Stimulated activated CD4-positive, alpha-beta T cell treated with anti-CD3 and anti-CD28 coated beads, Interleukin-2, amount 100 ng/mL, for 24 hours (primary cell): ENCODE data around the gene SLC16A11.
"Not testable (repeated sequence)": the region's sequence is repeated elsewhere in the genome, so short reads cannot be mapped to it uniquely, and the experiment has no call there.

ENCODE experiments used
- DNase-seq, 2 donors: peaks; one replicate each; pipeline ENCODE4 v3.0.0-alpha.2; 2020

The SLC16A11 gene, protein sequence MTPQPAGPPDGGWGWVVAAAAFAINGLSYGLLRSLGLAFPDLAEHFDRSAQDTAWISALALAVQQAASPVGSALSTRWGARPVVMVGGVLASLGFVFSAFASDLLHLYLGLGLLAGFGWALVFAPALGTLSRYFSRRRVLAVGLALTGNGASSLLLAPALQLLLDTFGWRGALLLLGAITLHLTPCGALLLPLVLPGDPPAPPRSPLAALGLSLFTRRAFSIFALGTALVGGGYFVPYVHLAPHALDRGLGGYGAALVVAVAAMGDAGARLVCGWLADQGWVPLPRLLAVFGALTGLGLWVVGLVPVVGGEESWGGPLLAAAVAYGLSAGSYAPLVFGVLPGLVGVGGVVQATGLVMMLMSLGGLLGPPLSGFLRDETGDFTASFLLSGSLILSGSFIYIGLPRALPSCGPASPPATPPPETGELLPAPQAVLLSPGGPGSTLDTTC

GRCh38 chr17:7043497-7044198 is at the start of gene SLC16A11:
Gene SLC16A11 (minus strand): TSS chr17:7044092. CDS start chr17:7043513, 579 bp downstream.
- DNase-seq = peak; percentile 49 to 52

DNA sequence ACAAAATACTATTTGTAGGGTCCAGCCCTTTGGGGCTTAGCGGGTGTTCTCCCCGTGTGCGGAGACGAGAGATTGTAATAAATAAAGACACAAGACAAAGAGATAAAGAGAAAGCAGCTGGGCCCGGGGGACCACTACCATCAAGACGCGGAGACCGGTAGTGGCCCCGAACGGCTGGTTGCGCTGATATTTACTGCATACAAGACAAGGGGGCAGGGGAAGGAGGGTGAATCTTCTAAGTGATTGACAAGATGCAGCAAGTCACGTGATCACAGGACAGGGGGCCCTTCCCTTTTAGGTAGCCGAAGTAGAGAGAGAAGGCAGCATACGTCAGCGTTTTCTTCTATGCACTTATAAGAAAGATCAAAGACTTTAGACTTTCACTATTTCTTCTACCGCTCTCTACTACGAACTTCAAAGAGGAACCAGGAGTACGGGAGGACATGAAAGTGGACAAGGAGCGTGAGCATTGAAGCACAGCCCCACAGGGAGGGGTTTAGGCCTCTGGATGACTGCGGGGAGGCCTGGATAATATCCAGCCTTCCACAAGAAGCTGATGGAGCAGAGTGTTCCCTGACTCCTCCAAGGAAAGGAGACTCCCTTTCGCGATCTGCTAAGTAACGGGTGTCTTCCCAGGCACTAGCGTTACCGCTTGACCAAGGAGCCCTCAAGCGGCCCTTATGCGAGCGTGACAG is 47.6 kb upstream of the SLC16A11 start:
- not testable (repeated sequence) for DNase-seq

DNA sequence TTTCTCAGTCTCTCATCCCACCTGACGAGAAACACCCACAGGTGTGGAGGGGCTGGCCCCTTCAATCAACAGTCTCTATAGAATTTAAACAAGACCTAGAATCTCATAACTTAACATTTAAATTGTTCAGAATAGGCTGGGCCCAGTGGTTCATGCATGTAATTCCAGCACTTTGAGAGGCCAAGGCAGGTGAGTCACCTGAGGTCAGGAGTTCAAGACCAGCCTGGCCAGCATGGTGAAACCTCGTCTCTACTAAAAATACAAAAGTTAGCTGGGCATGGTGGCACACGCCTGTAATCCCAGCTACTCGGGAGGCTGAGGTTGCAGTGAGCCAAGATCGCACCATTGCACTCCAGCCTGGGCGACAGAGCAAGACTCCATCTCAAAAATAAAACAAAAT is 45.7 kb upstream of the SLC16A11 start:
- DNase-seq = not testable (repeated sequence)

DNA sequence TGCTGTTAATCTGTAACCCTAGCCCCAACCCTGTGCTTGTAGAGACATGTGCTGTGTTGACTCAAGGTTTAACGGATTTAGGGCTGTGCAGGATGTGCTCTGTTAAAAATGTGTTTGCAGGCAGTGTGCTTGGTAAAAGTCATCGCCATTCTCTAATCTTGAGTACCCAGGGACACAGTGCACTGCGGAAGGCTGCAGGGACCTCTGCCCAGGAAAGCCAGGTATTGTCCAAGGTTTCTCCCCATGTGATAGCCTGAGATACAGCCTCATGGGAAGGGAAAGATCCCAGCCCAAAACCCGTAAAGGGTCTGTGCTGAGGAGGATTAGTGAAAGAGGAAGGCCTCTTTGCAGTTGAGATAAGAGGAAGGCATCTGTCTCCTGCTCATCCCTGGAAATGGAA is 44.5 kb upstream of the SLC16A11 start:
- DNase-seq = not testable (repeated sequence)

GRCh38 chr17:7084088-7084487 is 40.2 kb upstream of the SLC16A11 start:
- no peak for DNase-seq

GRCh38 chr17:7083592-7083991 is 39.7 kb upstream of the SLC16A11 start:
- DNase-seq = no peak

DNA sequence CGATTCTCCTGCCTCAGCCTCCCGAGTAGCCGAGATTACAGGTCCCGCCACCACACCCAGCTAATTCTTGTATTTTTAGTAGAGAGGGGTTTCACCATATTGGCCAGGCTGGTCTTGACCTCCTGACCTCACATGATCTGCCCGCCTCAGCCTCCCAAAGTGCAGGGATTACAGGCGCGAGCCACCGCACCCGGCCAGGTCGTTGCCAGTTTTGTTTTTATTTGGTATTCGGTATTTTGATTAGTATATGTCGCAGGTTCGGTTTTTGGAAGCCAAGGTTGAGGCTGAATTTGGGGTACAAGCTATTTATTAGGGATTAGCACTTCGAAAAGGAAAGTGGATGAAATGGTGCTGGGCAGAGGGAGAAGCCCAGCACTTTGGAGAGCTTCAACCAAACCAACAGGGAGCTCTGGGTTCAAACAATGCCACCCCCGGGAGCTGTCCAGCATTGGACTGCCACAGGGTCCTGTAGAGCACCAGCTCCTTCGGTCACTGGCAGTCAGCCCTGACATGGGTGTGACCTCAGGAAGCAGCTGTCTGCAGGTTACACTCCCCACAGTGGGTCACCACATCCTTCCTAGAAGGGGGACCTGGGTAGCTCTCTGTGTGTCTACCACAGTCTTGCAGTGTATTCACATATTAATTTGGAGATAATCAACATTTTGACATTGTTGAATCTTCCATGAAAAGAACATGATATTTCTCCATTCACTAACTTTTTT is 37.6 kb upstream of the SLC16A11 start:
- no peak for DNase-seq

DNA sequence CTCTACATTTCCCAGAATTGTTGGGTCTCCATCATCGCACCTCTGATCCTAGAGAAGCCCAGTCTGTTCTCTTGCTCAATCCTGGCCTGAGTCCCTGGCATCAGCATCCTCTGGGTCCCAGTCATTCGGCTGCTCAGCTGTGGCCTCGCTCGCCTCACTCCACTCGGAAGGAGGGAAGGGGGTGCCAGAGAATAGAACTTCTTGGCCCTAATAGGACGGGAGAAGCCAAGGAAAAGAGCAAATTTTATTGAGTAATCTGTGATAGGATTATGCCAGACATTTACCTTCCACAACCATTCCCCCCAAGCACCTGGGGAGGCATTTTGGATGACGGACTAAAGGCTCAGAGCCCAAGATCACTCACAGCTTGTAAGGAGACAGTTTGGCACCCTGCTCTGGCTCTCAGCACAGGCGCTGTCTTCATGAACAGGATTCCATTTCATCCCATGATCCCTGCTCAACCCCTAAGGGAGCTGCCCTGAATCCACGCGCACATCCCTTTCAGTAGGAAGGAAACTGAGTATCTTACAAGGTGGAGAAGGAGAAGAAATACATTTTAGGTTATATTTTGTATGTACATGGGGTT is 36.7 kb upstream of the SLC16A11 start:
- DNase-seq = no peak

GRCh38 chr17:7079581-7080455 is 35.9 kb upstream of the SLC16A11 start, which contains the start of gene CLEC10A:
Gene CLEC10A (minus strand): TSS chr17:7080251. CDS start chr17:7078812, 1,439 bp downstream.
- DNase-seq = no peak

DNA sequence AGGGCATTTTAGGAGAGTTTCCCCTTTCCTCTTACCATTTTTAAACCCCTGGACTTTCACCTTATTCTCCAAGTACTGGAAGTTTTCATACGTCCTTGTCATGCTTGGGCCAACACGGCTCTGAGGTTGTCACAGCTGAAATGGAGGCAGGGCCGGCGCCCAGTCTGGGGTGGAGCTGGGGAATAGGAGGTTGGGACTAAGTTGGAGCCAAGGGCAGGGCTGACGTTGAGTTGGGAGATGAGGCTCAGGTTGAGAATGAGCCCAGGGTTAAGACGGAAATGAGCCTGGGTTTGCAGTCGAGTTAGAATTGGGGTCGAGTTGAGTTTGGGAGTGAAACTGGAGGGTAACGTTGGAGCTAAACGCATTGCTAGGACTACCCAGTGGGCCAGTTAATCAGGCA is 34.8 kb upstream of the SLC16A11 start:
- no peak for DNase-seq

- DNase-seq = no peak
These were observed 34.1 kb upstream of the SLC16A11 start for GRCh38 chr17:7077911-7078546.

GRCh38 chr17:7074931-7075330 is 31.0 kb upstream of the SLC16A11 start:
- no peak for DNase-seq

DNA sequence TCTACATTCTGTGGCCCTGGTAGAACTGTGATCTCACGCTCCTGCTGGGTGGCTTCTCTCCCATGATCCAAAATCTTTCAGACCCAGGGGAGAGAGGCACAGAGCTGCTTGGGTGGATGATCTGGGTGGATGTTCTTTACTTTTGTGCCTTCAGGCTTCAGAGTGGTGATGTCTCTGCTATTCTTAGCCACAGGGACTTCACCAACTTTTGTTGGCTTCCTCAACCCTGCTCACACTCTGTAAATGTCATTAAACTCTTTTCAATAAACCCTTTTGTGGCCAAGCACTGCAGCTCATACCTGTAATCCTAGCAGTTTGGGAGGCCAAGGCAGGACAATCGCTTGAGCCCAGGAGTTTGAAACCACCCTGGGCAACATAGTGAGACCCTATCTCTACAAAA is 28.5 kb upstream of the SLC16A11 start:
- no peak for DNase-seq

DNA sequence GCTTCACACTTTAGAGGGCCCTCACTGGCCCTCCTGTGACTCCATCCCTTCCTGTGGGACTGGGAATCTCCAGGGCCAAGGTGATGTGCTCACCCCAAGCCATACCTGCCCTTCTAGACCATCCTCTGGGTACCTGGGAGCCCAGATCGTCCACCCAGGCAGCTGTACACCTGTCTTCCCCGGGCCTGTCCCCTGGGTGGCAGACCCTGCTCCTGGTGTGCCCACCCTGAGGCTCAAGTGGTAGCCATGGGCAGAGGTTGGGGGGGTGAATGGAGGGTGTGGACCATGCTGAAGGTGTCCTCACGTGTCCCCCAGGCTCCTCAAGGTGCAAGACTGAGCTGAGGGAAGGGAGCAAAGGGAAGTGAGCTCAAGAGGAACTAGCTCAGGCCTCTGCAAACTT is 26.8 kb upstream of the SLC16A11 start:
- no peak for DNase-seq

DNA sequence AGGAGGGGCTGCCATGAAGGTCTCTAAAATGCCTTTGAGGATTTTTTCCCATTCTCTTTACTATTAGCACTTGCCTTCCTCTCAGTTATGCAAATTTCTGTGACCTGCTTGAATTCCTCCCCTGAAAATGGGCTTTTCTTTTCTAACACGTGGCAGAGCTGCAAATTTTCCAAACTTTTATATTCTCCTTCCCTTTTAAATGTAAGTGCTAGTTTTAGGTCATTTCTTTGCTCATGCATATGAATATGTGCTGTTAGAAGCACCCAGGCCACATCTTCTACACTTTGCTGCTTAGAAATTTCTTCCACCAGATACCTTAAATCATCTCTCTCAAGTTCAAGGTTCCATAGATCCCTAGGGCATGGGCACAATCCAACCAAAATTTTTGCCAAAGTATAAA is 24.4 kb upstream of the SLC16A11 start:
- no peak for DNase-seq

DNA sequence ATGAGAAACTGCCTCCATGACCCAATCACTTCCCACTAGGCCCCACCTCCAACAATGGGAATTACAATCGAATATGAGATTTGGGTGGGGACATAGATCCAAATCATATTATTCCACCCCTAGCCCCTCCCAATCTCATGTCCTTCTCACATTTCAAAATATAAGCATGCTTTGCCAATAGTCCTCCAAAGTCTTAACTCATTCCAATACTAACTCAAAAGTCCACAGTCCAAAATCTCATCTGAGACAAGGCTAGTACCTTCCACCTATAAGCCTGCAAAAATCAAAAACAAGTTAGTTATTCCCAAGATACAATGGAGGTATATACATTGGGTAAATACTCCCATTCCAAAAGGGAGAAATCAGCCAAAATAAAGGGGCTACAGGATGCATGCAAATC is 23.3 kb upstream of the SLC16A11 start:
- DNase-seq = no peak

DNA sequence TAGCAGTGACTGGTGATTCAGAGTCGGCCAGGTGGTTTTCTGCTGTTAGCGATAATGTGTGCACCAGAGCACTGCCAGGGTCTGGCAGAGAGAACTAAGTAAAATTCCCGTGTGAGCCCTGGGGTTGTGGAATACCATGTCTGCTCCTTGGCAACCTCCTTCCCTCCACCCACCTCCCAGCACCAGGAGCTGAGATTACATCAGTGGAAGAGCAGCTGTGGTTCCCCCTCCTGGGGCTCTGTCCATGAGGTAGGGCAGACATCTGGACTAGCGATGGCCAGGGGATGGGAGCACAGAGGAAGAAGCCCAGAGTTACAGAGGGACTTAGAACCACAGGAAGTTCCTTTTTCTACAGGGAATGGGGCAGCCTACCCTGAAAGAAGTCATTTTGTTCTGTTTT is 20.4 kb upstream of the SLC16A11 start:
- no peak for DNase-seq

GRCh38 chr17:7063518-7064094 is 19.7 kb upstream of the SLC16A11 start:
- DNase-seq = no peak

DNA sequence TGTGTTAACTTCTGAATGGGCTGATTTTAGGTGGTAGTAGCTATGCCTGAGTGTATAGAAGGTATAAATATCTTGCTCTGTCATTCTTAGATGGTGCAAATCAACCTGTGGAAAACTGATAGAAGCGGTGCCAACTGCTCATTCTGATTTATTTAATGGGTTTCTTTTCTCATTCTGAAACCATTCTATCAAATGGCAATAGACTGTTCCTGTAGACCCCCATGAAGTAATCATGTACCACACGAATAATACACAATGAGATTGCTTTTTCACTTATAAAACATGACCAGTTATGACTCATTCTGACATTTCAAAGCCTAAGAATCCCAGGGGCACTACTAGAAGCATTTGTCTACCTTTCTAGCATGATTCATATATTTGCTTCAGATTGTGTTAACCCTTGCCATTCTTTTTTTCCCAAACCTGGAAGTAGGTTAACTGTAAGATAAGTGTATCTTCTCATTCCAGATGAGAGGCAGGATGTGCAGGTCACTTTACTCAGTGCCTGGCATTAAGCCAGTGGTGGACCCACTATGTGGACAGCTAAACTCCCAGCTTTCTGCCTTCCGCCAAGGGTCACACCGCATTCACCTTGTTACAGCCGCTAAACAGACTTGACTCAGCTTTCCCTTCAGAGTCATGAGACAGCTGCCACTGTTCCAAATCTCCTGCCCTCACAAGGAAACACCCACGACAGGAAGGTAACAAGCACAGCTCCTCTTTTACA is 16.4 kb upstream of the SLC16A11 start:
- DNase-seq = peak; percentile 56 to 59
